DOHH2 (cell line): ENCODE data around the gene MTF1.

ENCODE experiments used
- EZH2phosphoT487 ChIP-seq: fragments of 200-600 bp; sonication (generic); IDR thresholded peaks from 2 replicates; pipeline ENCODE4 v1.6.1; 2017; ENCODE audit warnings: borderline replicate concordance, mild to moderate bottlenecking, antibody characterized with exemption, low read length, moderate library complexity, mixed read lengths
- TF ChIP-seq, protein P1 (sequence below): fragments of 200-600 bp; sonication (generic); IDR thresholded peaks from one replicate; pipeline ENCODE4 v1.5.1; 2014; ENCODE audit warnings: antibody characterized with exemption, mild to moderate bottlenecking, low read depth, low read length; ENCODE audit not compliant: poor library complexity, severe bottlenecking

DNA sequence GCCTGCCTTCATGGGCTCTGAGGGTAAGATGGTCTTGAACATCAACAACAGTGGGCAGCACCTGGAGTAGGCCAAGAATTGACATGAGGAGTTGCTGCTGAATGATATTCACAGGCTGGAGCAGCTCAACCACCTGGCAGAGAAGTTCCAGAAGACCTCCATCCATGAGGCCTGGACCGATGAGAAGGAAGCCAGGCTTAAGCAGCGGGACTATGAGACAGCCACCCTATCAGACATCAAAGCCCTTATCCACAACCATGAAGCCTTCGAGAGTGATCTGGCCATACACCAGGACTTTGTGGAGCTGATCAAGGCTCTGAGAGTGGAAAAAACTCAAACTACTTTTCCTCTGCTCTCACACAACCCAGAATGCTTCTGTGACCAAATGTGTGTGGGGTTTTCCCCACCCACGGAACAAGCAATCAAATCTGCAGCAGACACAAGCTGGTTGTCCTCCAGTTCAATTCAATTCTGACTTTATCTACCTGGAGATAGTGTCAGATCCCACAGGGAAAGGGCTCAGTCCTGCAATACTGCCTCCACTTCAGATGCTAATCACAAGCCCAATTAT lies 82.4 kb downstream of the MTF1 start:
- TF ChIP-seq, protein P1, sequence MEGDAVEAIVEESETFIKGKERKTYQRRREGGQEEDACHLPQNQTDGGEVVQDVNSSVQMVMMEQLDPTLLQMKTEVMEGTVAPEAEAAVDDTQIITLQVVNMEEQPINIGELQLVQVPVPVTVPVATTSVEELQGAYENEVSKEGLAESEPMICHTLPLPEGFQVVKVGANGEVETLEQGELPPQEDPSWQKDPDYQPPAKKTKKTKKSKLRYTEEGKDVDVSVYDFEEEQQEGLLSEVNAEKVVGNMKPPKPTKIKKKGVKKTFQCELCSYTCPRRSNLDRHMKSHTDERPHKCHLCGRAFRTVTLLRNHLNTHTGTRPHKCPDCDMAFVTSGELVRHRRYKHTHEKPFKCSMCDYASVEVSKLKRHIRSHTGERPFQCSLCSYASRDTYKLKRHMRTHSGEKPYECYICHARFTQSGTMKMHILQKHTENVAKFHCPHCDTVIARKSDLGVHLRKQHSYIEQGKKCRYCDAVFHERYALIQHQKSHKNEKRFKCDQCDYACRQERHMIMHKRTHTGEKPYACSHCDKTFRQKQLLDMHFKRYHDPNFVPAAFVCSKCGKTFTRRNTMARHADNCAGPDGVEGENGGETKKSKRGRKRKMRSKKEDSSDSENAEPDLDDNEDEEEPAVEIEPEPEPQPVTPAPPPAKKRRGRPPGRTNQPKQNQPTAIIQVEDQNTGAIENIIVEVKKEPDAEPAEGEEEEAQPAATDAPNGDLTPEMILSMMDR = no peak
- TF ChIP-seq EZH2phosphoT487 = no peak
